Sciatic nerve (tissue), 2 donors: ENCODE measurements around the gene EFCAB12. TPM values are rescaled to one million over a fixed set of nuclear protein-coding genes. Genes with fewer than 3 reads are reported as not detected.
"Not testable (repeated sequence)": the region's sequence is repeated elsewhere in the genome, so short reads cannot be mapped to it uniquely, and the experiment has no call there.

Experiments
- ATAC-seq: fragments of 200-7000 bp; cut with Tn5 transposase; one replicate; pipeline ENCODE4 v1.9.1; 2020; ENCODE audit warnings: mild to moderate bottlenecking, moderate library complexity
- DNase-seq: peaks from one replicate; pipeline ENCODE4 v3.0.0-alpha.2; 2020; ENCODE audit warnings: low spot score
- intact Hi-C: fragments of 100-400 bp; cut with DNase I; formaldehyde crosslinking; loops from one replicate; pipeline ENCODE4 v1.14.2; 2022
- total RNA-seq: library from RNA; stranded (reverse); fragmentation: NEBNext Ultra II Directional; extraction: Animal tissue kit (Norgen Biotek cat#: 25700); gene quantifications from one replicate; pipeline ENCODE4 v1.2.1, GENCODE V29; 2021
- donor health status: DM: no; HTN: no; CAD: no.
- donor health status: DM: no; HTN: no; CAD: no.

The EFCAB12 gene
- total RNA-seq, 1 donor from 2014 or later, result 0.40 TPM

DNA sequence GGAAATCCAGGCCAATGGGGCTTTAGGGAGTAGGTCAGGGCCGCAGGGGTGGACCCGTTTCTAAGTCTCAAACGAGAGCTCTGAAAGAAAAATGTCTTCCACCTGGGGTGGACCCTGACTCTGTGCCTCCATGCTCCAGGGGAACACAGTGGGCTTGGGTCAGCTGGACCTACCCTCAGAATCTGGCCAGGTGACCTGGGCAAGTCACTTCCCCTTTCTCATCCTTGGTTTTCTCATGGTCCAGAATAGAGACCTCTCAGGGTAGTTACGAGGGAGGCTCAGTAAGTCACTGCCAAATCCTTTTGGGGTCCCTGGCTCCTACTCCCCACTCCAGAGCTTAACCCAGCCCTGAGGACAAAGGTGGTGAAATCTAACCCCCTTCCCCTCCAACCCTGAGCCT is 25.8 kb downstream of the EFCAB12 start:
- intact Hi-C loops, result no loop called here
- ATAC-seq, result no peak
- DNase-seq, result no peak

- DNase-seq (no peak), ATAC-seq (no peak)
- intact Hi-C loops, result no loop called here
Observed at GRCh38 chr3:129402210-129402609, 26.2 kb downstream of the EFCAB12 start.

DNA sequence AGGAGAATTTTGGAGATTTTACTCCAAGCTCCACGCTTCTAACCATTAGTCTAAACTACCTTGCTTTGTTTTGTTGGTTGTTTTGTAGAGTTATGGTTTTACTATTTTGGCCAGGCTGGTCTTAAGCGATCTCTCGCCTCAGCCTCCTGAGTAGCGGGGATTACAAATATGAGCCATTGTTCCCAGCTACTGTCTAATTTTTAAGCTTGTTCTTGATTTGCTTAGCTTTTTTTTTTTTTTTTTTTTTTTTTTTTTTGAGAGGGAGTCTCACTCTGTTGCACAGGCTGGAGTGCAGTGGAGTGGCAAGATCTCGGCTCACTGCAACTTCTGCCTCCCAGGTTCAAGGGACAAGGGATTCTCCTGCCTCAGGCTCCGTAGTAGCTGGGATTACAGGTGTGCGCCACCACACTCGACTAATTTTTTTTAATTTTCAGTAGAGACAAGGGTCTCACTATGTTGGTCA is 28.5 kb downstream of the EFCAB12 start:
- no peak for DNase-seq
- intact Hi-C loops, result no loop called here
- ATAC-seq, result peak; percentile 27

GRCh38 chr3:129399145-129399894 is 29.1 kb downstream of the EFCAB12 start:
- peak; percentile 90 for DNase-seq
- ATAC-seq, result peak; percentile 95
- intact Hi-C loops, result no loop called here

GRCh38 chr3:129398803-129399144 is 29.7 kb downstream of the EFCAB12 start:
- intact Hi-C loops, result no loop called here
- ATAC-seq (peak; percentile 22), DNase-seq (no peak)

DNA sequence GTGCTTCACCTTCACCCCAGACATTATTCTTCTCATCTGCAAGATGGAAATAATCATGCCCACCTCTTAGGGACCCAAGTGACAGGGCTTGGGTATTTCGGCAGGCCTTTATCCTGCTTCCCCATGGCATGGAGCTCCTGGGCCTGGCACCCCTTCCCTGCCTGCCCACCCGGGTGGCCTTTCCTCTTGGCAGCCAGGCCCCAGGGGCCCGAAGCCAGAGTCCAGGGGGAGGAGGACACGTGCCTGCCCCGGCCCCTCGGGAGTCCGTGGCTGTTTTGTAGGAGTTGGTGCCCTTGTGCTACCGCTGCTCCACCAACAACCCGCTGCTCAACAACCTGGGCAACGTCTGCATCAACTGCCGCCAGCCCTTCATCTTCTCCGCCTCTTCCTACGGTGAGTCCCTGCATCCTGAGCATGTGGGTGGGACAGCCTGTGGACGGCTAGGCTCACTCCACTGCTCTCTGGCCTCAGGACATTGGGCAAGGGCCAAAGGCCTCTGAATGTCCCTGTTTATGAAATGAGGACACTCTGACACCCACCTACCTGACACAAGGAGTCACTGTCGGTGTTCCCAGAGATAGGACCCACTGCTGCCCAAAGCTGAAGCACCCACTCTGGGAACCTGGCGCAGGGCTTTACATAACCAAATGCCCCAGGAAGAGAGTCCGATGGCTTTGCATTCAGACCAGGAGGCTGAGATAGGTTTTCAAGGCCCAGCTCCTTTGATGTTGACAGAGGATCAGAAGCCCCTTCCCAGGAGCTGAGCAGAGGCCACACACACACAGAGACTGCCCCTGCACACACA is 34.5 kb downstream of the EFCAB12 start:
- DNase-seq, intact Hi-C loops, ATAC-seq: not testable (repeated sequence)

- ATAC-seq, result no peak
- intact Hi-C loops, result no loop called here
Observed at GRCh38 chr3:129393271-129393670, 35.2 kb downstream of the EFCAB12 start.

GRCh38 chr3:129392106-129392887 is 36.1 kb downstream of the EFCAB12 start:
- intact Hi-C loops, DNase-seq, ATAC-seq: not testable (repeated sequence)

More at GRCh38 chr3:129393271-129393670, 35.2 kb downstream of the EFCAB12 start:
- DNase-seq, result no peak

DNA sequence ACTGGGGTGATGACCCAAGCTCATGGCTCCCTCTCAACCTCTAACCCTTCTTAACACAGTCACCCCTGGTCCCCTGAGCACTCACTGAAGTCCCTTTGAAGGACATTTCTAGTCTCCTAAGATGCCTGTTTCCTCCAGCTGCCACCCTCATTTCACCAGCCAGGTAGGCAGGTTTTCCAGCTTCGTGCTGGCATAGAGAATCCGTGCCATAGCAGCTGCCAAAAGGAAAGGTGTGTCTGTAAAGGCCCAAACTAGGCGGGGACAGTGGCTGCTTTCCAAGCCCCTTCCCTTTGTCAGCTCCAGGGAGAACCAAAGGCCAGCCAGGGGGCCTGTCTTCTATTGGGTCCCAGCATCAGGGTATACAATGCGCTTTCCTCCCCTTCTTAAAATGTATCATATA is 36.9 kb downstream of the EFCAB12 start:
- intact Hi-C loops, DNase-seq, ATAC-seq: not testable (repeated sequence)

- no peak for ATAC-seq
- intact Hi-C loops, result no loop called here
- DNase-seq, result no peak
Observed at GRCh38 chr3:129389572-129389937, 38.9 kb downstream of the EFCAB12 start.

- DNase-seq, intact Hi-C loops: not testable (repeated sequence)
- peak; percentile 91 for ATAC-seq
Observed at GRCh38 chr3:129388791-129389571, 39.5 kb downstream of the EFCAB12 start.

GRCh38 chr3:129387487-129387886 is 40.9 kb downstream of the EFCAB12 start:
- ATAC-seq, result no peak
- no peak for DNase-seq
- intact Hi-C loops, result no loop called here

DNA sequence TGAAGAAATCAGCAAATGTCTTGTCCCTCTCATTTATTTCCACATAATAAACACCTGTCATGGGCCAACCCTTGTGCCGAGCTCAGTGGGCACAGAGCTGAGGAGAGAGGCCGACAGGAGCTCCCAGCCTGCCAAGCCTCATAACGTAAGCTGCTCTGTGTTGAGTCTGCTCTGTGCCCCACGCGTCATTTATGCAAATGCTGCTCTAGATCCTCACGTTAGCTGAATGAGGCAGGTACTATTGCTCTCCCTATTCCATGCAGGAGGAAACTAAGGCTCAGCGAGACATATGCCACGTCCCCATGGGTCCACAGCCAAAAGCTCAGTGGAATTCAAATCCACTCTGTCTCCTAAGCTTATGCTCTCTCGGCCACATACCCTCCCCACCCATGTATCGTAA is 41.5 kb downstream of the EFCAB12 start:
- intact Hi-C loops, result no loop called here
- no peak for ATAC-seq
- no peak for DNase-seq

GRCh38 chr3:129385507-129385906 is 42.9 kb downstream of the EFCAB12 start:
- DNase-seq, ATAC-seq, intact Hi-C loops: not testable (repeated sequence)

DNA sequence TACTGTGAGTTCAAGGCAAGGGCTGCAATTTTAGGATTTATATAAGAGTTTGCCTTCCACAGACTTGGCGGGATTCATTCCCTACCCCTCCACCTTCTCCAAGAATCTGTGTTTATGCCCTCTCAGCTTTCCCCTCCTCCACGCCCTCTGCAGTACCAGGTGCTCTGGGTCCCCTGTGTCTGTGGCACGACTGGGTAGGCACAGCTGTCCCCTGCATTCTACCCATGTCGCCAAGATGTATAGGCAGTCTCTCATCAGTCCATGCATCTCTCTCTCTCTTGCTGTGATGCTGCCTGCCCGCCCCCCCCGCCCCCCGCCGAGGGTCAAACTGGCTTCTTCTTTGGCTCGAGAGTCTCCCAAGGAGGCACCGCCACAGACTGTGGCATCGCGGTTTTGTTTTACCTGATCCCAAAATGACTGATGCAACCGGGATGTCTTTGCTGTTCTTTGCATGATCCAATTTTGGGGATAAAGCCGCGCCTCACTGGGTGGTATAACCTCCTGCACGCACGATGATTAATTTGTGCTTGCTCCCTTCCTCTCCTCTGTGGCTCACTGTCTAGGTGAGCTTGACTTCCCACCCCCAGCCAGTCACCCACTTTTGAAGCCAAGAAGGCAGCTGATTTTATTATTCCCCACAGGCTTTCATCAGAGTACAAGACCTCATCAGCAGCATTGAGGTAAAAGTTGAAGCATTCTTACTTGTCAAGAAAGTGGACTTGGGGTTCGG is 43.7 kb downstream of the EFCAB12 start:
- intact Hi-C loops, result no loop called here
- DNase-seq (no peak), ATAC-seq (no peak)

- ATAC-seq, DNase-seq, intact Hi-C loops: not testable (repeated sequence)
Observed at GRCh38 chr3:129384103-129384502, 44.3 kb downstream of the EFCAB12 start.

DNA sequence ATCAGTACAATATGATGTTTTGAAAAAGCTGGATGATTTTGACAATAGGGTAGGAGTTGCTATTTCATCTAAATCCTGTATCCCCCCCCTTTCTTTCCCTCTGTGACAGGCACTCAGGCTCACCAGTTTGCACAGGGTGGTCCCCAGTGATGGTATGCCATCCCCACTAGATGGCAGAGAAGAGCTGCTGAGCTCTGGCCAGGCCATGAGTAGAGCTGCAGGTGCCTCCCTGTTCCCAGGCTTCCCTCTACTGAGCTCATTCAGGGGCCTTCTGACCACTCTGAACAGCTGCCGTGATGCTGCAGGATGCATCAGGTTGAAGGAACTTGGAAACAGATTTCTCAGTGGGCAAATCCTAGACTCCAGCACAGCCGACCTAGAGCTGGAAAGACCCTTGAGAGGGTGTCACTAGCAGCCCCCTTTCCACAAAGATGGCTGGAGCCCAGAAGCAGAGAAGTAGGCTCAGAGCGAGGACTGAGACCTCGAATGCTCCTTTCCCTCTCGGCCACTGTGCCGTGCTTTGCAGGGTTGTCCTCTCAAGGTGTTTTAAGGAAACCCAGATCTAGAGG is 45.1 kb downstream of the EFCAB12 start:
- DNase-seq (peak; percentile 69), ATAC-seq (peak; percentile 80)
- intact Hi-C loops, result no loop called here

GRCh38 chr3:129382366-129382765 is 46.1 kb downstream of the EFCAB12 start:
- ATAC-seq (no peak), DNase-seq (no peak)
- intact Hi-C loops, result no loop called here
